IPS-NIHi7 (cell line): ENCODE measurements around the gene PGF.

Source experiments
- DNase-seq: peaks from one replicate; pipeline ENCODE4 v3.0.0; 2012; ENCODE audit warnings: mixed read lengths; ENCODE audit errors: extremely low spot score

Gene PGF

GRCh38 chr14:74978416-74978947 is 23.1 kb upstream of the PGF start:
- no peak for DNase-seq

- no peak for DNase-seq
Measured at GRCh38 chr14:74977901-74978385, 22.5 kb upstream of the PGF start.

- peak; percentile 0 for DNase-seq
Measured at GRCh38 chr14:74977164-74977900, 21.9 kb upstream of the PGF start.

GRCh38 chr14:74976264-74977113 is 21.1 kb upstream of the PGF start:
- DNase-seq = peak; percentile 4

- DNase-seq = peak; percentile 5
Measured at GRCh38 chr14:74975059-74975810, 19.8 kb upstream of the PGF start.

GRCh38 chr14:74974364-74975058 is 19.1 kb upstream of the PGF start:
- DNase-seq = no peak

GRCh38 chr14:74973905-74974363 is 18.5 kb upstream of the PGF start:
- no peak for DNase-seq

- no peak for DNase-seq
Measured at GRCh38 chr14:74973003-74973653, 17.7 kb upstream of the PGF start.

- no peak for DNase-seq
Measured at GRCh38 chr14:74968811-74969210, 13.4 kb upstream of the PGF start.

GRCh38 chr14:74965486-74966153 is 10.2 kb upstream of the PGF start:
- DNase-seq = no peak

GRCh38 chr14:74964787-74965485 is 9.5 kb upstream of the PGF start:
- DNase-seq = no peak

GRCh38 chr14:74963705-74964271 is 8.4 kb upstream of the PGF start:
- no peak for DNase-seq

GRCh38 chr14:74963178-74963704 is 7.8 kb upstream of the PGF start:
- no peak for DNase-seq

- DNase-seq = no peak
Measured at GRCh38 chr14:74962493-74962892, 7.1 kb upstream of the PGF start.

- DNase-seq = no peak
Measured at GRCh38 chr14:74962046-74962445, 6.6 kb upstream of the PGF start.

GRCh38 chr14:74961238-74961911 is 6.0 kb upstream of the PGF start:
- no peak for DNase-seq

- no peak for DNase-seq
Measured at GRCh38 chr14:74960736-74961135, 5.3 kb upstream of the PGF start.

GRCh38 chr14:74959596-74960180 is 4.3 kb upstream of the PGF start:
- DNase-seq = no peak
